Measurements from ENCODE around the gene DNAJB2. TPM values are rescaled to one million over a fixed set of nuclear protein-coding genes. Genes with fewer than 3 reads are reported as not detected.

Gene DNAJB2
- total RNA-seq, 6 experiments from 2014 or later, result 39.7 to 45.4 (median 41.5) TPM

DNA sequence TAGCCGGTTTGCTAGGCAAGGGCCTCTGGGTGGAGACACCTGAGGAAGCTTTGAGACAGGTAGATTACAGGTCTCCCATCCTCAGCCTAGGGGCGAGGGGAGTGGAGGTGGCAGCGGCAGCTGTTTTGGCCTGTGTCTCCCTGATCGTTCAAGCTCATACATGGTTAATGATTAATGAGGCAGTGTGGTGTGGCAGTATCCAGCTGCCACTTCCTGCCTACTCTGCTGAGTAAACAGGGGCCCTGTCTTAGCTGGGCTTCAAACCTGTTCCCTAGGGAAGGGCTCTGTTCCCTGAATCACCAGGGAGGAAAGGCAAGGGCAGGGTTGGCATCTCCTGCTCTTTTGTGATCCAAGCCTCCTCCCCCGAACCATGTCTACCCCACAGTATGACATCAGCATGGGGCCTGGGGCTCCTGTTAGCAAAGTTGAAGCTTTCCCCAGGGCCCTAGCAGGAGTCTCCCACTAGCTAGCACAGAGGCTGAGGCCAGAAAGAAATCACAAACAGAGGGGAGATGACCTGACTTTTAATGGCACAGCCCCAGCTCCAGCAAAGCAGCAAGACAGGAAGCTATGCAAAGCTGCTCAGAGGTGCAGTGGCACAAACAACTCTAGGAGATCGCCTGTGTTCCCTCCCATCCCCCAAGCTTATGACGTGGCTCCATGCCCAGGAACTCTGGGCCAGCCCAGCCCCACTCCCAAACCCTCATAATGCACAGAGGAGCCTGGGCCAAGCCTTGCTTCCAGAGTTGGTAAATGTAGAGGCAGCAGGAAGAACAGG, 29.8 kb upstream of the DNAJB2 start:
- Mint-ChIP-seq H3K9me3 (no peaks in the 10 kb centered on the region), H3K27me3 (ENCODE audit: insufficient read depth) (peaks cover 3% of the 10 kb centered on the region), H3K36me3 (ENCODE audit: low read depth) (peaks cover 15% of the 10 kb centered on the region; the same call in 1 of the 2 replicates), H3K27ac (peak overlapping the region; percentile 96), H3K4me1 (ENCODE audit: low read depth) (peaks cover 56% of the 10 kb centered on the region), H3K4me3 (peak overlapping the region; percentile 44)
- TF ChIP-seq, protein P1, sequence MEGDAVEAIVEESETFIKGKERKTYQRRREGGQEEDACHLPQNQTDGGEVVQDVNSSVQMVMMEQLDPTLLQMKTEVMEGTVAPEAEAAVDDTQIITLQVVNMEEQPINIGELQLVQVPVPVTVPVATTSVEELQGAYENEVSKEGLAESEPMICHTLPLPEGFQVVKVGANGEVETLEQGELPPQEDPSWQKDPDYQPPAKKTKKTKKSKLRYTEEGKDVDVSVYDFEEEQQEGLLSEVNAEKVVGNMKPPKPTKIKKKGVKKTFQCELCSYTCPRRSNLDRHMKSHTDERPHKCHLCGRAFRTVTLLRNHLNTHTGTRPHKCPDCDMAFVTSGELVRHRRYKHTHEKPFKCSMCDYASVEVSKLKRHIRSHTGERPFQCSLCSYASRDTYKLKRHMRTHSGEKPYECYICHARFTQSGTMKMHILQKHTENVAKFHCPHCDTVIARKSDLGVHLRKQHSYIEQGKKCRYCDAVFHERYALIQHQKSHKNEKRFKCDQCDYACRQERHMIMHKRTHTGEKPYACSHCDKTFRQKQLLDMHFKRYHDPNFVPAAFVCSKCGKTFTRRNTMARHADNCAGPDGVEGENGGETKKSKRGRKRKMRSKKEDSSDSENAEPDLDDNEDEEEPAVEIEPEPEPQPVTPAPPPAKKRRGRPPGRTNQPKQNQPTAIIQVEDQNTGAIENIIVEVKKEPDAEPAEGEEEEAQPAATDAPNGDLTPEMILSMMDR (IDR thresholded peaks at IDR 0.05), result no peak
- peak; percentile 68 for DNase-seq

DNA sequence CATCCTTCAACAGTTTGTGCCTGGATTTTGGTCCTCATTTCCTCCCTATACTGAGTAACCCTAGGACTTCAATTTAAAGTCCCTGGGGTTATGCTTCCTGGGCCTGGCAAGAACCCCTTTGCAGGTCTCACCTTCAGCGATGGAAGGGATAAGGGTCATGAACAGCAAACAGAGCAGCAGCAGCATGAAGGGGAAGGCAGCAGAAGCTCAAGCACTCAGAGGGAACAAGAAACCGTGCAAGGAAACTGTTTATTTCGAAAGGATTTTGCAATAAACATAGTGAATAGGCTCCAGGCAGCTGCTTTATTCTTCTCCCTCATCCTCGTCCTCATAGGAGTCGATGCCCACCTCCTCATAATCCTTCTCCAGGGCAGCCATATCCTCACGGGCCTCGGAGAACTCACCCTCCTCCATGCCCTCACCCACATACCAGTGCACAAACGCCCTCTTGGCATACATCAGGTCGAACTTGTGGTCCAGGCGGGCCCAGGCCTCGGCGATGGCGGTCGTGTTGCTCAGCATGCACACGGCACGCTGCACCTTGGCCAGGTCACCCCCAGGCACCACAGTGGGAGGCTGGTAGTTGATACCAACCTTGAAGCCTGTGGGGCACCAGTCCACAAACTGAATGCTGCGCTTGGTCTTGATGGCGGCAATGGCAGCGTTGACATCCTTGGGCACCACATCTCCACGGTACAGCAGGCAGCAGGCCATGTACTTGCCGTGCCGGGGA, 29.0 kb upstream of the DNAJB2 start:
- peak overlapping the region; percentile 44 for H3K4me3 Mint-ChIP-seq
- DNase-seq, result no peak
- TF ChIP-seq, protein P1 (IDR thresholded peaks at IDR 0.05), result no peak
- H3K9me3 Mint-ChIP-seq, result no peaks in the 10 kb centered on the region
- peak overlapping the region; percentile 96 for H3K27ac Mint-ChIP-seq
- H3K27me3 Mint-ChIP-seq (ENCODE audit: insufficient read depth), result peaks cover 6% of the 10 kb centered on the region
- H3K4me1 Mint-ChIP-seq (ENCODE audit: low read depth), result peaks cover 58% of the 10 kb centered on the region
- H3K36me3 Mint-ChIP-seq (ENCODE audit: low read depth), result peaks cover 15% of the 10 kb centered on the region; the same call in 1 of the 2 replicates

DNA sequence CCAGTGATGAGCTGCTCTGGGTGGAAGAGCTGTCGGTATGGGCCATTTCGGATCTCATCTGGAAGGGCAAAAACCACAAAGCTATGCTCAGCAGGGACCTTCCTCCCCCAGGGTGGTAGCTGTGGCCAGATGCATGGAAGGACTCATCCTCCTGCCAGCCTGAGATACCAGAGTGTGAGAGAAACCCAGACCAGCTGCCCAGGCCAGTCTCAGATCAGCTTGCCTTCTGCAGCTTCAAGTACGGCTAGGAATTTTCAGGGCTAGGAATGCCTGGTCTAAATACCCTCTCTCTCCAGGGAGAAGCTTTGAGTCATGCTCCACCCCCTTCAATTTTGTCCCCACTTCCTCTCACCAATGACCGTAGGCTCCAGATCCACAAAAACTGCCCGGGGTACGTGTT, 27.5 kb upstream of the DNAJB2 start:
- peak overlapping the region; percentile 47 for H3K4me3 Mint-ChIP-seq
- TF ChIP-seq, protein P1 (IDR thresholded peaks at IDR 0.05), result no peak
- H3K27ac Mint-ChIP-seq, result peak overlapping the region; percentile 83
- no peaks in the 10 kb centered on the region for H3K9me3 Mint-ChIP-seq
- peaks cover 15% of the 10 kb centered on the region; the same call in 1 of the 2 replicates for H3K36me3 Mint-ChIP-seq (ENCODE audit: low read depth)
- H3K27me3 Mint-ChIP-seq (ENCODE audit: insufficient read depth), result peaks cover 9% of the 10 kb centered on the region
- peaks cover 54% of the 10 kb centered on the region for H3K4me1 Mint-ChIP-seq (ENCODE audit: low read depth)
- no peak for DNase-seq

DNA sequence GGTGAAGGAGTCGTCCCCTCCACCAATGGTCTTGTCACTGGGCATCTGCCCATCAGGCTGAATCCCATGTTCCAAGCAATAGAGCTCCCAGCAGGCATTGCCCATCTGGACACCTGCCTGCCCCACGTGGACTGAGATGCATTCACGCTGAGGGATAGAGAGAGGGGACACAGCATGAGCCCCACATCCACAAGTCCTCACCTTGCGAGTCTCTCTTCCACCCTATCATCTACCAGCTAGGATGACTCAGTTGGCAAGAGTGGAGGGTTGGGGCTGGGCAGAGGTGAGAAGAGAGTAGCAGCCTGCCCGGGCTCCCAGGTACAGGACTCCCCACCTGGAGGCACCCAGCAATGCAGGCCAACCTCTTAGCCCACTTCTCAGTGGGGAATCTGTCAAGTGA, 27.1 kb upstream of the DNAJB2 start:
- Mint-ChIP-seq H3K4me3 (peak overlapping the region; percentile 91), H3K4me1 (ENCODE audit: low read depth) (peaks cover 54% of the 10 kb centered on the region), H3K27ac (peak overlapping the region; percentile 83), H3K9me3 (no peaks in the 10 kb centered on the region), H3K36me3 (ENCODE audit: low read depth) (peaks cover 15% of the 10 kb centered on the region; the same call in 1 of the 2 replicates), H3K27me3 (ENCODE audit: insufficient read depth) (peaks cover 10% of the 10 kb centered on the region)
- no peak for DNase-seq
- TF ChIP-seq, protein P1 (IDR thresholded peaks at IDR 0.05), result no peak

DNA sequence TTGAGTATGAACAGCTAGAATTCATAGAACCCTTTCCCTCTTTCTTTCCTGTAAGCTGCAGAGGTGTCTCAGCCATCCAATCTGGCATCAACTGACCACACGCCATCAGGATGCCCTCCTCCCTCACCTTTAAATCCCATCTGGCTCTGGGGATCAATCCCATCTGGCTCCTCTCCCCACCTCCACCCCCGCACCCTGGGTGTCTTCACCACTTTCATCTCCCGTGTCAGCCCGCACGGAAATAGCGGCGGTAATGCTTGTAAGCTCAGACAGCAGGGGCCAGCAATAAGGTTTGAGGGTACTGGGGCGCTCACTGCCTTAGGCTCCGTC, 26.6 kb upstream of the DNAJB2 start:
- H3K4me3 Mint-ChIP-seq, result peak overlapping the region; percentile 91
- peaks cover 10% of the 10 kb centered on the region for H3K27me3 Mint-ChIP-seq (ENCODE audit: insufficient read depth)
- no peaks in the 10 kb centered on the region for H3K9me3 Mint-ChIP-seq
- peaks cover 54% of the 10 kb centered on the region for H3K4me1 Mint-ChIP-seq (ENCODE audit: low read depth)
- H3K36me3 Mint-ChIP-seq (ENCODE audit: low read depth), result peaks cover 15% of the 10 kb centered on the region; the same call in 1 of the 2 replicates
- TF ChIP-seq, protein P1 (IDR thresholded peaks at IDR 0.05), result no peak
- H3K27ac Mint-ChIP-seq, result peak overlapping the region; percentile 83
- DNase-seq, result no peak
